SKM-1 treated with dmso at 0.1 percent for 144 hours (cell line): Measurements from ENCODE around the gene MYO9A.
"Not testable (repeated sequence)": the region's sequence is repeated elsewhere in the genome, so short reads cannot be mapped to it uniquely, and the experiment has no call there.

ENCODE experiments used
- DNase-seq: peaks from one replicate; lab custom pipeline; 2025; ENCODE audit not compliant: unreplicated experiment; lab: John Stamatoyannopoulos, UW

MYO9A gene

DNA sequence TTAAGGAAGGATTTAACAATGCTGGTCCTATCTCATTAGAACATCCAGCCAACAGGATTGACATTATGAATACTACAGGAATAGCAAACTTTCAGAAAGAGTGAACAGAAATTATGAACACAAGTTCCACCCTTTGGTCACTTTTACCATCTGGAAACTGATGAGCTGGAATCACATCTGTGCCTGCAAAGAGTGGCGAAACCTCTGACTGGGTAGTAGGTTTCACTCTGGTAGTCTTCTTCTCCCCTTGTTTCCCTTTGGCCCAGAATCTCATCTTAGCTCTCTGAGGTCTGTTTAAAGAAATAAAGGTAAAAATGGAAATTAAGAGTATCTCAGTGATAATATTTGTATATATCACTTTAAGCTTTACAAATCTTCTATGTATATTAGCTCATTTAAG, 234.5 kb downstream of the MYO9A start:
- no peak for DNase-seq

DNA sequence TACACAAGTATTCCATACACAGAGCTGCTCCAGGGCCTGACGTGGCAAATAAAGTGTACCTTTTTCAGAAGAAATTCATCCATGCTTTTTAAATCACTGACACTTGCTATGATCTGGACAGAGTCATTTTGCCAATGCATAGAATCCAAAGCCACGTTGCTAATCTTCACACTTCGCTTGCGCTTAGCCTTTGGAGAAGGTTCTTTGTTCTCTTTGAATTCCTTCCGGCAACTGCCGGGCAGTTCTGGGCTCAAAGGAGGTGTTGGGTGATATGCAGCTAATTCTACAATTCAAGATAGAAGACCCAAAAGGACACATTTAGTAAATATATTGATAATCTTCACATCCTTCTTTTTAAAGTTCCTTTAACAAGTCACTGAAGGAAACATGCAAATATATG, 237.7 kb downstream of the MYO9A start:
- no peak for DNase-seq

DNA sequence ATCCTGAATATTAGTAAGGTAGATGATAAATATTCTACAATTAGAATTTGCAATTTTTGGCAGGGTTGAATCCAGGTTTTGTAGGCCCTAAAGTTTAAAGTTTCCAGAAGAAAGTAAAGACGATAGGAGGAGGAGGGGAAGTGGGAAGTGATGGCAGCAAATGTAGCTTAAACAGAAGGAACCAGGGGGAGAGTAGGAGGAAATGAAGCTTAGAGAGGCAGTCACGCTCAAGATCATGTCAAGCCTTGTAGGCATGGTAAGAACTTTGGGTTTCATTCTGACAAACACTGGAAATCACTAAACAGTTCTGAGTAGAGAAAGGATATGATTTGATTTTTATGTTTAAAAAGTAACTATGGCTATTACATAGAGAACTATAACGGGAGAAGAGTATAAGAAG, 243.7 kb downstream of the MYO9A start:
- no peak for DNase-seq

DNA sequence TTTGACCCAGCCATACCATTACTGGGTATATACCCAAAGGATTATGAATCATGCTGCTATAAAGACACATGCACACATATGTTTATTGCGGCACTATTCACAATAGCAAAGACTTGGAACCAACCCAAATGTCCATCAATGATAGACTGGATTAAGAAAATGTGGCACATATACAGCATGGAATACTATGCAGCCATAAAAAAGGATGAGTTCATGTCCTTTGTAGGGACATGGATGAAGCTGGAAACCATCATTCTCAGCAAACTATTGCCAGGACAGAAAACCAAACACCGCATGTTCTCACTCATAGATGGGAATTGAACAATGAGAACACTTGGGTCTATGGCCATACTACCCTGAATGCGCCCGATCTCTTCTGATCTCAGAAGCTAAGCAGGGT, 259.7 kb downstream of the MYO9A start:
- DNase-seq = not testable (repeated sequence)

DNA sequence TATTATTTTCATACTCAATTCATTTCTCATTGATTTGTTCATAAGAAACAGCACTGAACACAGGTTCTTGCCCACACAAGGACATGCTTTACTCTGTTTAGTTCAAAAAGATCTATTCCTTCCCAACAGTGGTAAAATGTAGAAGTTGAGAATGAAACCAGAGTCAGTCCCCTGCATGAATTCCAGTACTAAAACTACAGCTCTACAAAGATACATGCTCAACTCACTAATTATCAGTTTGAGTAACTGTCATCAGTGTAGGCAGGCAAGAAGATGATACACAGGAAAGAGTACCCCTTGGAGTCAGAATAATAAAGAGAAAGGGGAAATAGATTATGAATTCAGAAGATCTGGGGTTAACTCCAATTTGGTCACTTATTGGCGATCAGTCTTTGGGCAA, 264.4 kb downstream of the MYO9A start:
- no peak for DNase-seq

DNA sequence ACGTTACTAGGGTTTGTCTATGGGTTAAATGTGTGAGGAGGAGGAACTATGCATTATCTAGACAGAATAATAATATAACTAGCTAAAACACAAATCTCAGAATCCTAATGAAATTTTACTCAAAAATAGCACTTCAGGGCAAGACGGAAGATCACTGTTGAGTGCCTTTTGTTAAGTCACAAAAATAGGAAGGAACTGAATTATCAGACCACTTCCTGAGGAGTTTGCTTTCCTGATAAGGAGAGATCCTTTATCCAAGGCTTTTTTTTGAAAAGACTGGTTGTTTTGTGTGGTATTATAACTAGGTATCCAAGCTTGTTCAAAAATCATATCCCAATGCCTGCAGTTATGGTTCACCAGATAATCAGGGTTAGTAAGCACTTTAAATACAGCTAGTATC, 273.0 kb downstream of the MYO9A start:
- DNase-seq = no peak

DNA sequence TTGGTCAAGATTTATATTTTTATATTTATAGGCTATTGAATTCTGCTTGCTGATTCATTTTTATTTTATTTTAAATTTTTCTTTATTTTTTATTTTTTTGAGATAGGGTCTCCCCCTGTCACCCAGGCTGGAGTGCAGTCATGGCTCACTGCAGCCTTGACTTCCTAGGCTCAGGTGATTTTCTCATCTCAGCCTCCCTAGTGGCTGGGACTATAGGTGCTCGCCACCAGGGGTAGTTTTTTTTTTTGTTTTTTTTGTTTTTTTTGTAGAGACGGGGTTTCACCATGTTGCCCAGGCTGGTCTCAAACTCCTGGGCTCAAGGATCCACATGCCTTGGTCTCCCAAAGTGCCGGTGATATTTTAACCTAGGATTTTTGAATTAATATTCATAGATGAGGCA, 276.4 kb downstream of the MYO9A start:
- no peak for DNase-seq

DNA sequence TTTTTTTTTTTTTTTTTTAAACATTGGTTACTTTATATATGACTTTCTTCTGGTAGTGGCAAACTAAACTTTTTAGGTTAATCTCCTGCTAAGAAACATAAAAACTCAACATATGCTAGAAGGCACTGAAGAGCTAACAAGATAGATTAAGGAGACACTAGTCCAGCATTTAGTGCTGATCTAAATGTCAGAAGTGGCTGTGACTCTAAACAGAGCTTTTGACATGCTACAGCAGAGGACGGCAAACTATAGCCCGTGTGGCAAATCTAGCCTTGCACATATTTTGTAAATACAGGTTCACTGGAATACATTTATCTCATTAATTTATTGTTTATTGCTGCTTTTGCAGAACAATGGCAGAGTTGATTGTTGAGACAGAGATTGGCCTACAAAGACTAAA, 287.0 kb downstream of the MYO9A start:
- no peak for DNase-seq

DNA sequence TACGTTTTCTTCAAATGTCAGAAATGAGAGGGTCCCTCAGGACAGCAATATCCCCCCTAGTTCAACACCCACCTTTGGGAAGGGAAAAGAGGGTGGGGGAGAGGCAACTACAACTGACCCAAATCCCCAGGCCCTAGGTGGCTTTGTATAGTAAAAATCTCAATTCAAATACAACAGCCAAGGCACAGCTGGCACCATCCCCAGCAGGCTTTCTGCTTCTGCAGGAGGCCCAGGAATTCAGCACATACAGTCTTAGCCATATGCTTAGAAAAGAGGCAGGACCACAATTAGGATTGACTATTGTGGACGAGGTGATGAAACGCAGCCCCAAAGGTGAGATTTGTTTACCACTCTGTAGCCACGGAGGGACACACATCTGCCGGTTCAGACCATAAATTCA, 291.8 kb downstream of the MYO9A start:
- DNase-seq = no peak

DNA sequence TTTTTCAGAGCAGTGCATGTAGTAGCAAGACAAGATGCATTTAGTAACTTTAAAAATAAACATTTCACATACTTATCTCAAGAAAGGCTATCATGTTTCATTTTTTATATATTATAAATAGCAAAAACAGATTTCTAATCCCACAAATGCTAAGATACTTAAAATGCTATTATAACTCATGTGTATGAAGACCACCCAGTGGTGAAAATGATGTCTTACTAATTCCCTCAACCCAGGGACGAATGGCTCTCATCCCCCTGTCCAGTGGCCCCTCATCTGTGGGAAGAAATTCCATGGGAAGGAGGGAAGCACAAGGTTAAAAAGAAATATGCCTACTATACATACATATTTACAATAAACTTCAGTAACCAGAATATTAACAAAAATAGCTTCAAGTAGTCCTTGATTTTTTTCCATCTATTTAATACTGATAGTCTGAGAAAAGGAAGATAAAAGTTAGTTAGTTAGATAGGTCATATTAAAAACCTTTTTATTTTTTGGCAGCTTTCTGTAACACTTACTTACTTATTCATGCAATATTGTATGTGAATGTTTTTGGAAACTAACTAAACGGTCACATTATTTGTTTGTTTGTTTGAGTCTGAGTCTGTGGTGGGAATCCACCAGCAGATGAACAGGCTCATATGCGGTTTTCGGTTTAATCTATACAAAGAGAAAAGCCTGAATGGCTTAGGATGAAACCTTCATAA, 292.8 kb downstream of the MYO9A start:
- no peak for DNase-seq

DNA sequence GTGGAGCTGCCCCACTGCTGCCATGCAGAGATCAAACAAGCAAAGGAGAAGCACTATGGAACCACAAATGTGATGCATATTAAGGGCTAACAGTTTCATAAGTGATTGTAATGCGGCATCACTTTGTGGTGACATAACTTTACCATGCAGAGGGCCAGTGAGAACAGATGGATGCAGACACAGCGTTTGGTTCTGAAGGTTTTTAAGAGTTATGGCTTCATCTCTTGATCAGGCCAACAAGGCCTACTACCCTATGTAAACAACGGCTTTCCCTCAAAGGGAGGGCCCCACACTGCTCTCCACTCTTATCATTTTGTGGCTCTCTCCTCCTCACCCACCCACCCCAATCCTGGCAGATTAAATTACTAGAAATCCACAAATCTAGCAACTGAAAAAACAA, 294.1 kb downstream of the MYO9A start:
- DNase-seq = no peak

DNA sequence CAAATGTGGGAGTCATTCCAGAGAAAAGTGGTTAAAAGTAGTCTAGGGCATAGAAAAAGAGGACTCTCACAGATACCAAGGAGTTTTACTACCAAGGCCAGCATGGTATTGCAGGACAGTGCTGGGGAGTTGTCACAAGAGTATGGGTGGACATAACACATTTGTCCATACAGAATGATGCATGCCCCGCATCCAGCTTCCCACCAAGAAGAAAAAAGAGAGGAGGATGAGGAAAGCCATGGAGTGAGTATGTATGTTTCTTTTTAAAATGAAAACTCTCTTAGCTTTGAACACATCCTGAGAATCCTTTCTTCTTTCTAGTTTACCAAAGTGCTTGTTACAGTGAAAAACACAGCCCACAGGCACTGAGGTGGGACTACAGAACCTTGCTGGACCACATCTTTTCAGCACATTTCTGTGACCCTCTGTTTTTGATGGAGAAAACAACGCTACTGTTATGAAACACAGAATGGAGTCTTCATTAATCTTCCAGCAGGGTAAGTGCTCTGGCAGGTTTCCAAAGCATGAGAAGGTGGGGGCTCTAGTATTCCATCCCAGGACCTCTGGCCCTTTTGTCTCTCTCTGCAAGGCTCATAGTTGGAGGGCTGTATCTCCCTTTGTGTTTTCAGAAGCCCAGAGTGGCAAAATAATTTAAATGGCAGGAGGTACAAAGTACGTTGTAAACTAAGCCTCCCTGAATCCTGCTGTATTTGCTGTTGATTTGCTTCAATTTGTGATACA, 294.9 kb downstream of the MYO9A start:
- no peak for DNase-seq

DNA sequence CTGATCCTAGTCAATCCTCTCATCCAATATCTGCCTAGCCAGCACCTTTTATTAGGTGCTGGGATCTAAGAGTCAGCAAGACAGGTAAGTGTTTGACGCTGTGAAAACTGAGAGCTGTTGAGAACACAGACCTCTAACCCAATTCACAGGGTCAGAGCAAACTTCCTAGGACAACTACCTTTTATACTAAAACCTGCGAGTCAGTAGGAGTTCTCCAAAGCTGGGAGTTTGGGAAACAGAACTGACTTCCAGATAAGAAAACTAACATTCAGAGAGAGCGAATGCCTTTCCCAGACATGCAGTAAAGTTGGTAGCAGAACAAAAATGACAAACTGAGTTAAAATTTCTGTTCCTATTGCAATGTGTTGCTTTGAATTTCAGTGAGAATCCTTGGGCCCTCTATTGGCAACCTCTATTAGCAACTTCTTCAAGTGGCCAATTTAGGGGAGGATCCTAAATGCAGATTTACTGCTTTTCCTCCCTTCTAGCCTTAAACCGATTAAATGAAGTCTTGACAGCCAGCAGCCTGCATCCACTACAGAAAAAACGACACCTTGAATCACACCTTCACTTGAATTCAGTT, 296.3 kb downstream of the MYO9A start:
- no peak for DNase-seq

DNA sequence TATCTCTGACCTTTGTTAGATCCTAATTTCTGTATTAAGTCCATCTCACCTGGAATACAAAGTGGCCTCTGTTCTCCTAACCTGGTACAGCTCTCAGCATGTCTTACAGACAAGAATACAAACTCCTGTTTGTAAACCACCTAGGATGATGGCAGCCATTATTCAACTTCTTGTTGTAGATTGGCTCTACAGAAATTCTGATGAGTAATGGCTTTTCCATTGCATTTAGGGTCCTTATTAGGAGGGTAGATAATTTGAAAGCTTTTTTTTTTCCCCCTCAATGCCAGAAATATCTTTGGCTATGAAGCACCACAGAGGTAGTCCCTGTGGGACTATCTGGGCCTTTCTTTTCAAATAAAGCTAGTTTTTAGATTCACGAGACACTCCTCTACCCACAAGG, 297.8 kb downstream of the MYO9A start:
- no peak for DNase-seq

DNA sequence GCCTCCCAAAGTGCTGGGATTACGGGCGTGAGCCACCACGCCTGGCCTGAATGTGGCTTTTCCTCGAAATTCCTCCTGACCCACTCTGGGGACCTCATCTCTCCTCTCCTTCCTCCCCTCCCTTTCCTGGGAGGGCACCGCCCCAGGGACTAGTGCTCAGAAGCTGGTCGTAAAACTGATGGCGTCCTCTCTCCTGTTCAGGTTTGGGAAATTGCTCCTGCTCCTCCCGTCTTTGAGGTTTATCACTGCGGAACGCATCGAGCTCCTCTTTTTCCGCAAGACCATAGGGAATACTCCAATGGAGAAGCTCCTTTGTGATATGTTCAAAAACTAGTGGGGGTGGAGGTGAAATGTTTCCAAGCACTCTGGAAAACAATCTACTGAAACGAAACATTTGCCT, 300.6 kb downstream of the MYO9A start:
- DNase-seq = no peak

DNA sequence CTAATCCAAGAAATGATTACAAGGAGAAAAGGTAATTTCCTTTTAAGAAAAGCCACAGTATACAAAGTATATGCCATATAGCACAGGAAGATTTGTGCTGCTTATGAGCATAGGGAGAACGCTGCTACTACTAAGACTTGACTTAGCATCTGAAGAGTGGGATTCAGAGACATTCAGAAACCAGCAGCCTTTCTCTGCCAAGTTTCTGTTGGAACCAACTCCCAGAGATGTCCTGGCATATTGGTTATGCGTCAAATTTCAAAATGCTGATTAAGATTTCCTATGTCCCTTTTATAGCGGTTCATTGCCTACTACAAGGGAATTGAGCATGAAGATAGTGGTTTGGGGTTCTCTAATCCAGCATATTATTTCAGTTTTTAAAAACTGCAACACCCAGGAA, 302.6 kb downstream of the MYO9A start:
- no peak for DNase-seq

DNA sequence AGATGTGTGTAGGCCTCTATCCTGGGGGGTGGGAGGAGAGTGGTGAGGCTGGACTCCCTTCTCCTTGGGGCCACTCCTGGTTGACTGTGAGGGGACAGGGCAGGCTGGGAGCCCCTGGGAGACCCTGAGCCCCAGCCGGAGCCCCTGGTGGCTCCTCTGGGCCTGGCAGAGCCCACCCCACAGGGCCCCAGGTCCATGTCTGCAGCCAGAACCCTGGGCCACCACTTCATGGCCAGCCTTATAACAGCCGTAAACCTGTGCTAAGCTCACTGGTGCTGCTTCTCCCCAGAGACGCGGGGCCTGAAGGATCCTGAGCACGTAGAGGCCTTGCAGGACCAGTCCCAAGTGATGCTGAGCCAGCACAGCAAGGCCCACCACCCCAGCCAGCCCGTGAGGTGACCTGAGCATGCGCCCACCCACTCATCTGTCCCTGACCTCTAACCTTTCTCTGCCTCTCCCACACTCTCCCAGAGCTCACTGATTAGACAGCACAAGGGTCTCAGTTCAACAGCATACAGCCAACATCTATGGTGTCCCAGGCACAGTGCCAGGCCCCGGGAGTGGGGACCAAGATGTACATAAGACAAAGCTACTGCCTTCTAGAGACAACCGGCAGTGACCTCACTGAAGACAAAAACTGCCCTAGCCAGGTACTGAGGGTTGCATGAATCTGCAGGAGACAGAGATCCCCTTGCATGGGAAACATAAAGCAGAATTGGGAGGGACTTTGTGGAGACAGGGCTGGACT, 304.1 kb downstream of the MYO9A start:
- no peak for DNase-seq

DNA sequence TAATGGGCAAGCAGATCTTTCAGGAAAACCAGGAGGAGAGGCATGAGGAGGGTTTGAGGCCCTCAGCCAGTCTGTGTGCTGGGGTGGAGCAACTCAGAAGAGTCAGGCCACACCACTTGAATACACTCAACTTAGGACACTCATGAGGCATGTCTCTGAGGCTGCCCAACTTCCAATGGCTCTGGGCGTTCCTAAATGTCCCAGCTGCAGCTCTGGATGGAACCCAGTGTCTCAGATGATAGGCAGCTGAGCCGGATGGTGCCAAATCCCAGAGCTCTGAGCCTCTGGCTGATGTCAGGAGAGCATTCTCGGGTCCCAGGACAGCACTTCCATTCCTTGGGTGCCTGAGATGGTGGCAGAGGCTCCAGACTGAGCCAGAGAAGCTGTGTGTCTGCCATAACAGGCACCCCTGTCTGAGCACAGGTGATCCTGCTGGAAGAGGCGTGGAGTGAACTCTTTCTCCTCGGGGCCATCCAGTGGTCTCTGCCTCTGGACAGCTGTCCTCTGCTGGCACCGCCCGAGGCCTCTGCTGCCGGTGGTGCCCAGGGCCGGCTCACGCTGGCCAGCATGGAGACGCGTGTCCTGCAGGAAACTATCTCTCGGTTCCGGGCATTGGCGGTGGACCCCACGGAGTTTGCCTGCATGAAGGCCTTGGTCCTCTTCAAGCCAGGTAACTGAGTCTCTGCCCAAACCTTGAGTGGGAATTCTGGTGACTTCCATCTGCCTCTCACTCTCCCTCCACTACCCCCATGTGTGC, 304.8 kb downstream of the MYO9A start:
- DNase-seq = no peak

DNA sequence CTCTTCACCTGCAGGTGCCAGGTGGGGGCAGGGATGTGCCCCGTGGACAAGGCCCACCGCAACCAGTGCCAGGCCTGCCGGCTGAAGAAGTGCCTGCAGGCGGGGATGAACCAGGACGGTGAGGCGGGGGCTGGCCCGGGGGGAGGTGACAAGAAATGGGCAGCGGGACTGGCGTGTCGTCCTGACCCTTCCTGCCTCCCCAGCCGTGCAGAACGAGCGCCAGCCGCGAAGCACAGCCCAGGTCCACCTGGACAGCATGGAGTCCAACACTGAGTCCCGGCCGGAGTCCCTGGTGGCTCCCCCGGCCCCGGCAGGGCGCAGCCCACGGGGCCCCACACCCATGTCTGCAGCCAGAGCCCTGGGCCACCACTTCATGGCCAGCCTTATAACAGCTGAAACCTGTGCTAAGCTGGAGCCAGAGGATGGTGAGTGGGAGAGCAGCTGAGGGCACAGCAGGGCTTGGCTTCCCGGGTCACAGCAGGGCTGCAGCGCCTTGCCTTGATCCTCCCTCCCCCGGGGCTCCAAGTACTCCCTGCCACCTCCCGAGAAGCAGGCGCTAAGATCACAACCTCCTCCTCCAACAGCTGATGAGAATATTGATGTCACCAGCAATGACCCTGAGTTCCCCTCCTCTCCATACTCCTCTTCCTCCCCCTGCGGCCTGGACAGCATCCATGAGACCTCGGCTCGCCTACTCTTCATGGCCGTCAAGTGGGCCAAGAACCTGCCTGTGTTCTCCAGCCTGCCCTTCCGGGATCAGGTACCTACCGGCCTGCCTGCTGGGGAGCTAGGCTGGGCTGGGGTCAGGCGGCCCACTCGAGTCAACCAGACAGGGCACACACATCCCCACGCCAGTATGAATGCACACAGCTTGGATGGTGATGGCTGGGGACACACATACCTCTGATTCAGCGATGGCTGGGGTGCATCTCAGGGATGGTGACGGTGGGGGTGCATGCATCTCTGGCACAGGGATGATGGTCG, 305.9 kb downstream of the MYO9A start:
- no peak for DNase-seq
